ENCODE measurements around the gene DDX20.

Gene DDX20

GRCh38 chr1:111738133-111738435, 17.6 kb upstream of the DDX20 start:
- Histone ChIP-seq H3K27ac (ENCODE audit: low read depth, low read length) (peak overlapping the region; percentile 15; the same call in 1 of the 2 replicates), H3K4me3 (ENCODE audit: insufficient read depth, low read length, poor library complexity, severe bottlenecking) (peak overlapping the region; percentile 57), H3K9ac (ENCODE audit: low read length) (peak overlapping the region; percentile 79)

GRCh38 chr1:111738436-111739193, 17.1 kb upstream of the DDX20 start:
- Histone ChIP-seq H3F3A (ENCODE audit: insufficient read depth) (no peaks in the 10 kb centered on the region), H3K9me2 (replicated peaks; ENCODE audit: insufficient read depth, low read length) (no peaks in the 10 kb centered on the region), H3K36me3 (ENCODE audit: low read length) (no peaks in the 10 kb centered on the region; the same call in 1 of the 2 replicates), H3K27me3 (ENCODE audit: low read length) (no peaks in the 10 kb centered on the region), H2AFZ (ENCODE audit: low read depth, low read length, severe bottlenecking) (peak overlapping the region; percentile 52), H3K4me2 (ENCODE audit: low read depth, low read length, poor library complexity, severe bottlenecking) (peak overlapping the region; percentile 59), H3K27ac (ENCODE audit: low read depth, low read length) (peak overlapping the region; percentile 64), H3K9me3 (ENCODE audit: insufficient read depth, low read length) (no peaks in the 10 kb centered on the region), H3K9ac (ENCODE audit: low read length) (peak overlapping the region; percentile 79), H3K79me2 (ENCODE audit: insufficient read depth, low read length) (no peaks in the 10 kb centered on the region), H3K4me3 (ENCODE audit: insufficient read depth, low read length, poor library complexity, severe bottlenecking) (peak overlapping the region; percentile 57), H4K20me1 (ENCODE audit: low read depth, low read length) (no peaks in the 10 kb centered on the region)
- TF ChIP-seq, protein P1, sequence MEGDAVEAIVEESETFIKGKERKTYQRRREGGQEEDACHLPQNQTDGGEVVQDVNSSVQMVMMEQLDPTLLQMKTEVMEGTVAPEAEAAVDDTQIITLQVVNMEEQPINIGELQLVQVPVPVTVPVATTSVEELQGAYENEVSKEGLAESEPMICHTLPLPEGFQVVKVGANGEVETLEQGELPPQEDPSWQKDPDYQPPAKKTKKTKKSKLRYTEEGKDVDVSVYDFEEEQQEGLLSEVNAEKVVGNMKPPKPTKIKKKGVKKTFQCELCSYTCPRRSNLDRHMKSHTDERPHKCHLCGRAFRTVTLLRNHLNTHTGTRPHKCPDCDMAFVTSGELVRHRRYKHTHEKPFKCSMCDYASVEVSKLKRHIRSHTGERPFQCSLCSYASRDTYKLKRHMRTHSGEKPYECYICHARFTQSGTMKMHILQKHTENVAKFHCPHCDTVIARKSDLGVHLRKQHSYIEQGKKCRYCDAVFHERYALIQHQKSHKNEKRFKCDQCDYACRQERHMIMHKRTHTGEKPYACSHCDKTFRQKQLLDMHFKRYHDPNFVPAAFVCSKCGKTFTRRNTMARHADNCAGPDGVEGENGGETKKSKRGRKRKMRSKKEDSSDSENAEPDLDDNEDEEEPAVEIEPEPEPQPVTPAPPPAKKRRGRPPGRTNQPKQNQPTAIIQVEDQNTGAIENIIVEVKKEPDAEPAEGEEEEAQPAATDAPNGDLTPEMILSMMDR (IDR thresholded peaks at IDR 0.05; ENCODE audit: insufficient read depth, low read length, poor library complexity, severe bottlenecking), result no peak
- TF ChIP-seq EZH2phosphoT487 (conservative IDR thresholded peaks at IDR 0.05; ENCODE audit: low read length), result no peak

More at GRCh38 chr1:111738133-111738435, 17.6 kb upstream of the DDX20 start:
- Histone ChIP-seq H3K9me3 (ENCODE audit: insufficient read depth, low read length) (no peaks in the 10 kb centered on the region), H3K79me2 (ENCODE audit: insufficient read depth, low read length) (no peaks in the 10 kb centered on the region), H3K9me2 (replicated peaks; ENCODE audit: insufficient read depth, low read length) (no peaks in the 10 kb centered on the region), H3K27me3 (ENCODE audit: low read length) (no peaks in the 10 kb centered on the region), H2AFZ (ENCODE audit: low read depth, low read length, severe bottlenecking) (no peak overlapping the region), H4K20me1 (ENCODE audit: low read depth, low read length) (no peaks in the 10 kb centered on the region), H3F3A (ENCODE audit: insufficient read depth) (no peaks in the 10 kb centered on the region), H3K36me3 (ENCODE audit: low read length) (no peaks in the 10 kb centered on the region; the same call in 1 of the 2 replicates), H3K4me2 (ENCODE audit: low read depth, low read length, poor library complexity, severe bottlenecking) (peak overlapping the region; percentile 59)
- TF ChIP-seq, protein P1 (IDR thresholded peaks at IDR 0.05; ENCODE audit: insufficient read depth, low read length, poor library complexity, severe bottlenecking), result no peak
- TF ChIP-seq EZH2phosphoT487 (conservative IDR thresholded peaks at IDR 0.05; ENCODE audit: low read length), result no peak

DNA sequence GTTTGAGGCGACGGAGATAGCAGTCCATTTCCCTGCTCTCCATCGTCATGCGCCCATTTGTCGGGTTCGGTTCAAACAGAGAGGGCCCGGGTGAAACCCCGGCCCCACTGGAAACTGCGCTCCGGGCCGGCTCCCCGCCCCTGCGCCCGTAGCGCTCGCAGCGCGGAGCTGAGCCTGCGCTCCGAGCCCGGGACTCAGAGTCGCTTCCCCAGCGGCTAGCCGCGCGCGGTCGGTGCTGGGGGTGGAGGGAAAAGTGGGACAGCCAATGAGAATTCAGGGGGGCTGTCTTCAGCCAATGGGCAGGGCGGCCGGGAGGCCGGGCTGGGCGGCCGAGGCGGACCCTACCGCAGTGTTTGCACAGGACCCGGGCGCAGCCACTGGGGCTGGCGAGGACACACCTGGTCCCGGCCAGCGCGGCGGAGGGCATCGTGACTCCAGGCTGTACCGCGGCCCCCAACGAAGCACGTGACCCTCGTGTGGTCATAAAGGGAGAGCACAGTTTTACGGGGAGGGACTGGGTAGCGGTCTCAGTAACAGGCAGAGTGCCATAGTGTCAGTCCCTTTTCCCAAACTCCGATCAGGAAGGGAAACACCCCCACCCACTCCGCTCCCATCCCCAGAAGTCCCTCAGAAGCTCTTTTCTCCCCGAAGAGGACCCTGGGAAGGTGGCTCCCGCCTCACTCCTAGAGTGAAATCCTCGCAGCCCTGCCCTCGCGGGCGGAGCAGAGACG, 16.3 kb upstream of the DDX20 start, which contains the start of gene INKA2:
Gene INKA2 (minus strand): TSS at position 202 of the 731 bp plus-strand sequence. CDS start 153 bp downstream, at position 49.
- H2AFZ ChIP-seq (ENCODE audit: low read depth, low read length, severe bottlenecking), result peak within 1 kb of the TSS; percentile 52
- no peaks in the 10 kb centered on the region for H3K9me2 ChIP-seq (replicated peaks; ENCODE audit: insufficient read depth, low read length)
- H3K9ac ChIP-seq (ENCODE audit: low read length), result peak within 1 kb of the TSS; percentile 79
- H3K27me3 ChIP-seq (ENCODE audit: low read length), result no peaks in the 10 kb centered on the region
- peak within 1 kb of the TSS; percentile 64 for H3K27ac ChIP-seq (ENCODE audit: low read depth, low read length)
- no peaks in the 10 kb centered on the region for H3K9me3 ChIP-seq (ENCODE audit: insufficient read depth, low read length)
- H3K36me3 ChIP-seq (ENCODE audit: low read length), result no peaks in the 10 kb centered on the region; the same call in 1 of the 2 replicates
- no peaks in the 10 kb centered on the region for H3F3A ChIP-seq (ENCODE audit: insufficient read depth)
- peak within 1 kb of the TSS; percentile 59 for H3K4me2 ChIP-seq (ENCODE audit: low read depth, low read length, poor library complexity, severe bottlenecking)
- no peaks in the 10 kb centered on the region for H4K20me1 ChIP-seq (ENCODE audit: low read depth, low read length)
- TF ChIP-seq EZH2phosphoT487 (conservative IDR thresholded peaks at IDR 0.05; ENCODE audit: low read length), result no peak
- TF ChIP-seq, protein P1 (IDR thresholded peaks at IDR 0.05; ENCODE audit: insufficient read depth, low read length, poor library complexity, severe bottlenecking), result no peak
- peak within 1 kb of the TSS; percentile 57 for H3K4me3 ChIP-seq (ENCODE audit: insufficient read depth, low read length, poor library complexity, severe bottlenecking)
- no peaks in the 10 kb centered on the region for H3K79me2 ChIP-seq (ENCODE audit: insufficient read depth, low read length)

Data from SU-DHL-6 (cell line).